PC-9 (cell line): ENCODE results near the gene PDXDC1.
"Not testable (repeated sequence)": the region's sequence is repeated elsewhere in the genome, so short reads cannot be mapped to it uniquely, and the experiment has no call there.

Source experiments
- CTCF ChIP-seq: fragments of 200-600 bp; sonication (generic); conservative IDR thresholded peaks from 2 replicates; pipeline ENCODE4 v1.6.1; 2017; ENCODE audit warnings: mixed run types, antibody characterized with exemption, mild to moderate bottlenecking, moderate library complexity
- EZH2 ChIP-seq: fragments of 200-600 bp; sonication (generic); IDR thresholded peaks from 2 replicates; pipeline ENCODE4 v1.8.0; 2017; ENCODE audit warnings: antibody characterized with exemption, low read depth

GRCh38 chr16:14981234-14981633 is 6.4 kb downstream of the PDXDC1 start:
- not testable (repeated sequence) for TF ChIP-seq CTCF, EZH2
